HG03558 (cell line): ENCODE data around the gene TTC27.

Experiments
- ATAC-seq: cut with Tn5 transposase; IDR thresholded peaks from one replicate; pipeline ENCODE4 v1.9.1; 2021; ENCODE audit warnings: moderate number of reproducible peaks; ENCODE audit not compliant: unreplicated experiment; ENCODE audit errors: extremely low read depth

The TTC27 gene

GRCh38 chr2:32801741-32802140 is 173.9 kb downstream of the TTC27 start:
- no peak for ATAC-seq

- no peak for ATAC-seq
Measured at GRCh38 chr2:32802877-32803276, 175.0 kb downstream of the TTC27 start.

- no peak for ATAC-seq
Measured at GRCh38 chr2:32804205-32804604, 176.4 kb downstream of the TTC27 start.

- no peak for ATAC-seq
Measured at GRCh38 chr2:32805104-32806095, 177.6 kb downstream of the TTC27 start.

- ATAC-seq: no peak
Measured at GRCh38 chr2:32806857-32807256, 179.0 kb downstream of the TTC27 start.

- ATAC-seq: no peak
Measured at GRCh38 chr2:32807662-32808061, 179.8 kb downstream of the TTC27 start.

GRCh38 chr2:32810909-32811495 is 183.2 kb downstream of the TTC27 start:
- no peak for ATAC-seq

GRCh38 chr2:32811696-32812095 is 183.8 kb downstream of the TTC27 start:
- ATAC-seq: no peak

- ATAC-seq: no peak
Measured at GRCh38 chr2:32812316-32812715, 184.5 kb downstream of the TTC27 start.

GRCh38 chr2:32820088-32820487 is 192.2 kb downstream of the TTC27 start:
- no peak for ATAC-seq

GRCh38 chr2:32820701-32821100 is 192.9 kb downstream of the TTC27 start:
- no peak for ATAC-seq

- no peak for ATAC-seq
Measured at GRCh38 chr2:32824070-32824809, 196.4 kb downstream of the TTC27 start.

- ATAC-seq: no peak
Measured at GRCh38 chr2:32825291-32825712, 197.5 kb downstream of the TTC27 start.

- no peak for ATAC-seq
Measured at GRCh38 chr2:32830196-32830595, 202.3 kb downstream of the TTC27 start.

- ATAC-seq: no peak
Measured at GRCh38 chr2:32832821-32833220, 205.0 kb downstream of the TTC27 start.

GRCh38 chr2:32833709-32834108 is 205.9 kb downstream of the TTC27 start:
- ATAC-seq: no peak

GRCh38 chr2:32835148-32835547 is 207.3 kb downstream of the TTC27 start:
- no peak for ATAC-seq

GRCh38 chr2:32836933-32837332 is 209.1 kb downstream of the TTC27 start:
- ATAC-seq: no peak

- ATAC-seq: peak; percentile 67
Measured at GRCh38 chr2:32838418-32838817, 210.6 kb downstream of the TTC27 start.

GRCh38 chr2:32838949-32839348 is 211.1 kb downstream of the TTC27 start:
- ATAC-seq: no peak
